ENCODE measurements around the gene JAZF1. TPM values are rescaled to one million over a fixed set of nuclear protein-coding genes. Genes with fewer than 3 reads are reported as not detected.

Gene JAZF1
- total RNA-seq, 1 donor from 2014 or later, result 33.8 TPM

- Mint-ChIP-seq H3K27ac (ENCODE audit: unreplicated experiment) (peak overlapping the region; percentile 7), H3K27me3 (ENCODE audit: low read depth) (no peaks in the 10 kb centered on the region), H3K9me3 (ENCODE audit: low read depth) (peaks cover 5% of the 10 kb centered on the region), H3K4me3 (ENCODE audit: unreplicated experiment) (no peak overlapping the region), H3K4me1 (ENCODE audit: low read depth) (peaks cover 44% of the 10 kb centered on the region), H3K36me3 (ENCODE audit: low read depth) (peaks cover 2% of the 10 kb centered on the region)
- no peak for TF ChIP-seq CTCF (IDR thresholded peaks at IDR 0.05)
- DNase-seq (ENCODE audit: low spot score), result no peak
Observed at GRCh38 chr7:27920281-27920946, 260.2 kb downstream of the JAZF1 start.

GRCh38 chr7:27918503-27918902 is 262.1 kb downstream of the JAZF1 start:
- Mint-ChIP-seq H3K9me3 (ENCODE audit: low read depth) (peaks cover 5% of the 10 kb centered on the region), H3K4me3 (ENCODE audit: unreplicated experiment) (no peak overlapping the region), H3K4me1 (ENCODE audit: low read depth) (peaks cover 26% of the 10 kb centered on the region), H3K27ac (ENCODE audit: unreplicated experiment) (no peak overlapping the region), H3K36me3 (ENCODE audit: low read depth) (peaks cover 2% of the 10 kb centered on the region), H3K27me3 (ENCODE audit: low read depth) (no peaks in the 10 kb centered on the region)
- TF ChIP-seq CTCF (IDR thresholded peaks at IDR 0.05), result no peak
- no peak for DNase-seq (ENCODE audit: low spot score)

GRCh38 chr7:27917774-27918314 is 262.8 kb downstream of the JAZF1 start:
- Mint-ChIP-seq H3K4me3 (ENCODE audit: unreplicated experiment) (no peak overlapping the region), H3K36me3 (ENCODE audit: low read depth) (peaks cover 2% of the 10 kb centered on the region), H3K27me3 (ENCODE audit: low read depth) (no peaks in the 10 kb centered on the region), H3K4me1 (ENCODE audit: low read depth) (peaks cover 19% of the 10 kb centered on the region), H3K9me3 (ENCODE audit: low read depth) (peaks cover 5% of the 10 kb centered on the region), H3K27ac (ENCODE audit: unreplicated experiment) (no peak overlapping the region)
- no peak for DNase-seq (ENCODE audit: low spot score)
- no peak for TF ChIP-seq CTCF (IDR thresholded peaks at IDR 0.05)

- DNase-seq (ENCODE audit: low spot score), result no peak
- Mint-ChIP-seq H3K27me3 (ENCODE audit: low read depth) (no peaks in the 10 kb centered on the region), H3K27ac (ENCODE audit: unreplicated experiment) (no peak overlapping the region), H3K4me3 (ENCODE audit: unreplicated experiment) (no peak overlapping the region), H3K36me3 (ENCODE audit: low read depth) (peaks cover 2% of the 10 kb centered on the region), H3K9me3 (ENCODE audit: low read depth) (peaks cover 5% of the 10 kb centered on the region), H3K4me1 (ENCODE audit: low read depth) (peaks cover 15% of the 10 kb centered on the region)
- no peak for TF ChIP-seq CTCF (IDR thresholded peaks at IDR 0.05)
Observed at GRCh38 chr7:27917119-27917518, 263.5 kb downstream of the JAZF1 start.

- TF ChIP-seq CTCF (IDR thresholded peaks at IDR 0.05), result no peak
- Mint-ChIP-seq H3K4me1 (ENCODE audit: low read depth) (peaks cover 13% of the 10 kb centered on the region), H3K27ac (ENCODE audit: unreplicated experiment) (no peak overlapping the region), H3K4me3 (ENCODE audit: unreplicated experiment) (no peak overlapping the region), H3K27me3 (ENCODE audit: low read depth) (no peaks in the 10 kb centered on the region), H3K36me3 (ENCODE audit: low read depth) (peaks cover 2% of the 10 kb centered on the region), H3K9me3 (ENCODE audit: low read depth) (peaks cover 5% of the 10 kb centered on the region)
- no peak for DNase-seq (ENCODE audit: low spot score)
Observed at GRCh38 chr7:27916372-27916771, 264.2 kb downstream of the JAZF1 start.

Measured in chondrocyte (in vitro differentiated cells).